ENCODE measurements around the gene HIVEP3.

- no peak for TF ChIP-seq CTCF (IDR thresholded peaks at IDR 0.05)
- no peak for TF ChIP-seq EZH2 (IDR thresholded peaks at IDR 0.05; ENCODE audit: borderline replicate concordance, insufficient read depth, low read depth, low read length, poor library complexity, severe bottlenecking)
These were observed 461.7 kb downstream of the HIVEP3 start for GRCh38 chr1:41456847-41457540.
